Middle frontal gyrus (tissue), 1 donor: ENCODE measurements around the gene SEMA3A.

Experiments
- DNase-seq: peaks from one replicate; pipeline ENCODE4 v3.0.0-alpha.2; 2015; ENCODE audit warnings: low spot score; ENCODE audit errors: extremely low spot score

SEMA3A gene

DNA sequence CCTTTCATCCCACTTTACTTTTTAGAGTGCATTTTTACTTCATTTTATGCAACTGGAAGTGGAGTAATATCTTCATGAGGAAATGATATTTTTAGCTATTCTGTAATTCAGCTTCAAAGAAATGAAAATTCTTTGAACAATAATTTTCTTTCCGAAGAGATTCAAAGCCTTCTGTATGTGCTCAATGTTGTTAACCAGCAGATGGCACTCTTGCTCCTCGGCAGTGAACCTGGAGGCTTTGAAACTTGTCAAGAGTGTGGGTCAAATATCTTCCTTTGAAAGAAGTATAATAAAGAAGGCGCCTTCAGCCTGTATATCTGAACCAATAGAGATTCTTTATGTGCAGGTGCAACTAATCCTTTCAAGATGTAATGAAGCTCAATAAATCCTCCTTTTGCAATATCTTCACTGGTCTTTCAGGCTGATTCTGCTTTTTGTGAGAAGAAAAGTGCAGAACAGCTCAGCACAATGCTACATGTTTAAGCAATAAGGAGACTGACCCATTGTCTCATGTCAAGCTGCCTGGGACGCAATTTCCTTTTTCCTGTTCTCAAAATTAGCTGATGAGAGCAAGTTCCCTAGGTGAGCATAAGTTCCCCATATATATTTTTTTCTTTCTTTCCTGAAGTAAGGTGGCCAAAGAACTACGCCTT lies 258.4 kb downstream of the SEMA3A start:
- peak; percentile 63 for DNase-seq

DNA sequence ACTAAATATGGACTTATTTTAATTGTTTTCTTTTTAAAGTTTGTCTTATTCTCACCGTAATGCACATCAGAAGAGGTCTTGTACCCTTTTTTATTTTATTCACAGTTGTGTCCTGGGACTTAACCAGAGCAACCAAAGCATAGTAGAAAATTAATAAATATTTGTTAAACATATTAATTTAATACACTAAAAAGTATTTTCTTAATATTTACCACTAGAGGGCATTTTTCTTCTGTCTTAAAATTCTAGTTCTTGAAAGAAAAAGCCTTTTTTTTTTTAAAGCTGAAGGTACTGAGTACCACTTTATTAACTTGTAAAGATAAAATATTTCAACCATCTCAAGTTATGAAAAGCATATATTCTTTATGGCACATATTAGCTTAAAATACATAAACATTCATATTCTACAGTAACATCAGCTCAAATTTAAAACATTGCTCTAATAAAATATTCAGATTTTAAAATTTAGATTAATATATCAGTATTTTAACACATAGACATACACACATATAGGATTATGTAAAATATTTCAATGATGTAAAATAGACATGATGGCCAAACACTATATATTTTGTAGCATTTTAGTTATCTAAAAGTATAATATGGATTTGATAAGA lies 260.4 kb downstream of the SEMA3A start:
- no peak for DNase-seq

DNA sequence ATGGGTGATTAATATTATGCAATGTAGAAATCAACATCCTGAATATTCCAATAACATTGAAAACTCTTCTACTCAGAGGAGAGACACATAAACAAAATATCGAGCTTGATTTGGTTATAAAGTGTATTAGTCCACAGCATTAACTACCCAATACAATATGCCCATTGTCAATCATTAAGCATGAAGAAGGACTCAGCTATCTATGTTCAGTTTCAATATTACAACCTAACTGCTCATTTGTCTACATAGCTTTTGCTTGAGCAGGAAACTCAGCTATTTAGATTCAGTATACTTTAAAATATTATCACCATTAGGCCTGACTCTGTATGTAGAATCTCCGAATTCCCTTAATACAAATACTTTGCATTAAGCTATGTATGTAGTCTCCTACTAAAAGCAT lies 262.6 kb downstream of the SEMA3A start:
- no peak for DNase-seq

DNA sequence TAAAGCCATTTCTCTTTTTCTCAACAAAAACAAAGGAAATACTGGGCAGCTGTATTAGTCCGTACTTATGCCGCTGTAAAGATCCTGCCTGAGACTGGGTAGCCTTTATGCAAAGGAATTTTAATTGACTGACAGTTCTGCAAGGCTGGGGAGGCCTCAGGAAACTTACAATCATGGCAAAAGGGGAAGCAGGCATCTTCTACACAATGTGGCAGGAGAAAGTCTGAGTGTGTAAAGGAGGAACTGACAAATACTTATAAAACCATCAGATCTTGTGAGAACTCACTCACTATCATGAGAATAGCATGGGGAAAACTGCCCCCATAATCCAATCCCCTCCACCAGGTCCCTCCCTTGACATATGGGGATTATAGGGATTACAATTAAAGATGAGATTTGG lies 264.3 kb downstream of the SEMA3A start:
- DNase-seq: no peak

DNA sequence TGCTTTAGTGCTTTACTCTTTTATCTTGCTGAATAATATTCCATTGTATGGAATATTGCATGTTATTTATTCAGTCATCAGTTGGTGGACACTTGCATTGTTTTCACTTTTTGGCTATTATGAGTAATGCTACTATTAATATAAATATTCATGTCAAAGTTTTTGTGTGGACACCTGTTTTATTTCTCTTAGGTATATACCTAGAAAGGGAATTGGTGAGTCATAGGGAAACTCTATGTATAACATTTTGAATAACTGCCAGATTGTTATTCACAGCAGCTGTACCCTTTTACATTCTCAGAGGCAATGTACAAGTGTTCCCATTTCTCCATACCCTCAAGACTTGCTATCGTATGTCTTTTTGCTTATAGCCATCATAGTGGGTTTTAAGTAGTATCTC lies 268.7 kb downstream of the SEMA3A start:
- DNase-seq: no peak

DNA sequence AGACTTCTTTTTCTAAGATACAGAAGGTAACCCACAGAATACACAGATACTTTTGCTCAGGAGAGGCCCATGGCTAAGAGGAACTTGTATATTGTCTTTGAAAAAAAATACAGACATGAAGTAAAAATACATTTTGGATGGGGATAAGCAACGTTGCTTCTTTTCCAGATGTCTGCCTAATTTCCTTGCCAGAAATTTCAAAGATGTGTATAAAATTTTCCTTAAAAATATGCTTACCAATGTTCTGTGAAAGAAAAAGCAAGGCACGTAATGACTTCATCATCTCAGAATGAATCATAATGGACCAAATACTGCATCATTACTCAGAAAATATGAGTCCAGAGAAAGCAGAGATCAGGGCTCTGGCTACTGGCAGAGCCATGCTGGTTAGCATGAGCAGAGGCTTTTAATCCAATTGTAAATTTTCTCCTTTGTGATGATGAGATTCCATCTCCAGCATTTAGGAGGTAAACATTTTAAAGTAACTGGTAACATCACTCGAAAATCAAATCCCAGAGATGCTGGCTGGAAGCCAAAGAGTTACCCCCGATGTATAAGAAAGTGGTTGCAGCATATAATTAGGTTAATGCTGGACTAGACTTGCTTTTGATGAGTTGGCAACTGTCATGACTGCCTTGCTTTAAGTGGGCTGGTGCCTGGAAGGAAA lies 272.5 kb downstream of the SEMA3A start:
- peak; percentile 15 for DNase-seq

DNA sequence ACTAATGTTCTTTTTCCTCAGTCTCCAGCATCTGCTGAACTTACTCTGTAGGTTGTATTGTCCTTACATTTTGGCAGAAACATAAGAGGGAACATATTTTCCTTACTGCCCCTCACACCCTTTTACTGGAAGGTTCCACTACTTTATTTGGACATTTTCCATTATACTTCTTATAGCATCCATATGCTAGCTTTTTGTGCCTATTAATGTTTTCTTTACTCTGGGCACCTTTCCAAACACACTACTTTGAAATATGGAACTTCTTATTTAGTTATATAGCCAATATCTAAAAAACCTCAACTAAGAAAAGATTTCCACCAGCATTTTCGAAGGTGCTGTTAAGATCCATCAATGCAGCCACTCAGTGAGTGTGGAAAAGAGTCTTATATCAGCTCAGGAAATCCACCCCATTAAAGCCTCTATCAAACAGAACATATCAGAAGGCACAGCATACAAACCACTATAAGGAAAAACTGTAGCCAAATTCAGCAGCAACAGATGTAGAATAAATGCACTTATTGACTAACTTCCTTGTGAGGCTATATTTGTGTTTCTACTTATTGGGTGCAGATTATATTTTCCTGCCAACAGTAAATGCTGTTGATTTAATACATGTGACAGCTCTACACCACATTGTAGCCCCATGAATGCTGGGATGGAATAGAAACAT lies 273.2 kb downstream of the SEMA3A start:
- DNase-seq: no peak

DNA sequence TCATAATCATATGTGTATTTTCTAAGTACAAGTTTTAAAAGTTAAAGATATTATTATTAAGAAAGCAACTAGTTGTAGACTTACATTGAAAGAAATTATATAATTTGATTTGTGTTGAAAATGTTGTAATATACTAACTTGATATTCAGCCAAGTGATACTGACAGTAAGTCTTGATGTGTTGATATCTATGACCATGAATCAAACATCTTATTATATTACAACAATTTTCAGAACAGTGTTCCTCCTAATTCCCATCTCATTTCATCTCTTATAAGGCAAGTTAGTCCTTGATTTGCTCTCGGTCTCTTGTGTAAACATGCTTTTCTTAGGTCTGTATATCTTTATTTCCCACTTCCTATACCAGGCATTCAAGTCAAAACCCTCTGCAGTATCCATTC lies 276.4 kb downstream of the SEMA3A start:
- no peak for DNase-seq

DNA sequence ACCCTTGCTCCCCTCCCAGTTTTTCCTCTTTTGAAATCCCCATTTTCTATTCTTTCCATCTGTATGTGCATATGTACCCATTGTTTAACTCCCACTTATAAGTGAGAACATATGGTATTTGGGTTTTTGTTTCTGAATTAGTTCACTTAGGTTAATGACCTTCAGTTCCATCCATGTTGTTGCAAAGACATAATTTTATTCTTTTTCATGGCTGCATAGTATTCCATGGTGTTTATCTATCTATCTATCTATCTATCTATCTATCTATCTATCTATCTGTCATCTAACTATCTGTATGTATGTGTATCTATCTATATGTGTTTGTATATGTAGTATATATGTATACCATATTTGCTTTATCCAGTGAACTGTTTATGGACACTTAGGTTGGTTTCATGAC lies 281.4 kb downstream of the SEMA3A start:
- DNase-seq: no peak

DNA sequence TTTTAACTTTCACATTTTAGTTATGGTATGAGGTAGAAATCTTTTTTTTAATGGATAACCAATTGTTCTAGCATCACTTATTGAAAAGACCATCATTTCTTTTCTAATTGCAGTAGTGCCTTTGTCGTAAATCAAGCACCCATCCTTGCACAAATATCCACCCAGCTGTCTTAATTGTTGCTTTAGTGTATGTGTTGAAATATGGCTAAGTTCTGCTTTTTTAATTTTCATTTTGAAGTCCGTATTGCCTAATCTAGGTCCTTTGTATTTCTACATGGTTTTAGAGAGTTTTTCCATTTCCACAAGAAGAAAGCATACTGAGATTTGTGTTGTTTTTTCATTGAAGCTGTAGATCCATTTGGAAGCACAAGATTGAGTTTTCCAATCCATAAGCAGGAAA lies 286.1 kb downstream of the SEMA3A start:
- no peak for DNase-seq
